DND-41 (cell line): Measurements from ENCODE around the gene SHANK1.

Experiments used
- ATAC-seq: fragments of 200-7000 bp; cut with Tn5 transposase; 3 replicates; pipeline ENCODE4 v1.9.1; 2021; ENCODE audit warnings: low read depth; ENCODE audit not compliant: insufficient read depth
- DNase-seq: peaks from one replicate; pipeline ENCODE4 v3.0.0-alpha.2; 2020
- H2AFZ ChIP-seq: 2 replicates; pipeline ENCODE4 v1.6.0; 2012; ENCODE audit warnings: low read depth, low read length
- H3K27ac ChIP-seq: 2 replicates; pipeline ENCODE4 v1.5.1; 2012; ENCODE audit warnings: low read length, inconsistent platforms
- H3K27me3 ChIP-seq: fragments of 200-600 bp; sonication (generic); 2 replicates; pipeline ENCODE4 v1.6.0; 2012; ENCODE audit warnings: low read length, mild to moderate bottlenecking, inconsistent platforms; ENCODE audit not compliant: insufficient read depth, poor library complexity
- H3K36me3 ChIP-seq: 2 replicates; pipeline ENCODE4 v1.5.1; 2012; ENCODE audit warnings: low read length, inconsistent platforms; ENCODE audit not compliant: insufficient read depth
- H3K4me1 ChIP-seq: 2 replicates; pipeline ENCODE4 v1.5.1; 2012; ENCODE audit warnings: mild to moderate bottlenecking, low read length; ENCODE audit not compliant: insufficient read depth
- H3K4me2 ChIP-seq: 2 replicates; pipeline ENCODE4 v1.6.0; 2012; ENCODE audit warnings: mild to moderate bottlenecking, moderate library complexity, low read length, inconsistent platforms; ENCODE audit not compliant: insufficient read depth
- H3K4me3 ChIP-seq, 2 experiments: fragments of 200-600 bp in 1 of 2; shearing (Covaris generic) in 1 of 2; 2 replicates each; pipeline ENCODE4 v1.5.1; 2012 to 2016; ENCODE audit warnings: inconsistent platforms in 2 of 2, low read length in 2 of 2, mild to moderate bottlenecking in 2 of 2, low read depth in 1 of 2, moderate library complexity in 1 of 2
- H3K79me2 ChIP-seq: 2 replicates; pipeline ENCODE4 v1.6.0; 2012; ENCODE audit warnings: low read length, inconsistent platforms; ENCODE audit not compliant: insufficient read depth
- H3K9ac ChIP-seq: 2 replicates; pipeline ENCODE4 v1.6.0; 2012; ENCODE audit warnings: low read depth, mild to moderate bottlenecking, inconsistent platforms, low read length, moderate library complexity
- H3K9me3 ChIP-seq: 2 replicates; pipeline ENCODE4 v1.5.1; 2012; ENCODE audit warnings: low read length, moderate library complexity, mild to moderate bottlenecking, inconsistent platforms; ENCODE audit not compliant: insufficient read depth, severe bottlenecking
- H4K20me1 ChIP-seq: 2 replicates; pipeline ENCODE4 v1.6.0; 2012; ENCODE audit warnings: low read length; ENCODE audit not compliant: insufficient read depth
- EZH2 ChIP-seq: IDR thresholded peaks from 3 replicates; pipeline ENCODE4 v1.6.1; 2012; ENCODE audit warnings: borderline replicate concordance, low read depth, mild to moderate bottlenecking, moderate library complexity, low read length, inconsistent platforms; ENCODE audit not compliant: severe bottlenecking
- TF ChIP-seq, protein P1 (sequence below): IDR thresholded peaks from 2 replicates; pipeline ENCODE4 v1.5.1; 2012; ENCODE audit warnings: borderline replicate concordance, low read length, moderate library complexity, mild to moderate bottlenecking; ENCODE audit not compliant: poor library complexity, severe bottlenecking; ENCODE audit errors: extremely low read depth

SHANK1 gene

GRCh38 chr19:50745221-50745620, 25.6 kb upstream of the SHANK1 start:
- no peak overlapping the region for H3K4me3 ChIP-seq
- no peaks in the 10 kb centered on the region for H3K9me3 ChIP-seq
- no peak overlapping the region for H2AFZ ChIP-seq
- no peak overlapping the region for H3K27ac ChIP-seq
- ATAC-seq (no peak), DNase-seq (no peak)
- no peaks in the 10 kb centered on the region for H3K36me3 ChIP-seq
- H3K79me2 ChIP-seq: no peaks in the 10 kb centered on the region
- H4K20me1 ChIP-seq: no peaks in the 10 kb centered on the region
- H3K4me1 ChIP-seq: no peaks in the 10 kb centered on the region
- peaks cover 9% of the 10 kb centered on the region for H3K27me3 ChIP-seq
- no peak for TF ChIP-seq EZH2
- TF ChIP-seq, protein P1, sequence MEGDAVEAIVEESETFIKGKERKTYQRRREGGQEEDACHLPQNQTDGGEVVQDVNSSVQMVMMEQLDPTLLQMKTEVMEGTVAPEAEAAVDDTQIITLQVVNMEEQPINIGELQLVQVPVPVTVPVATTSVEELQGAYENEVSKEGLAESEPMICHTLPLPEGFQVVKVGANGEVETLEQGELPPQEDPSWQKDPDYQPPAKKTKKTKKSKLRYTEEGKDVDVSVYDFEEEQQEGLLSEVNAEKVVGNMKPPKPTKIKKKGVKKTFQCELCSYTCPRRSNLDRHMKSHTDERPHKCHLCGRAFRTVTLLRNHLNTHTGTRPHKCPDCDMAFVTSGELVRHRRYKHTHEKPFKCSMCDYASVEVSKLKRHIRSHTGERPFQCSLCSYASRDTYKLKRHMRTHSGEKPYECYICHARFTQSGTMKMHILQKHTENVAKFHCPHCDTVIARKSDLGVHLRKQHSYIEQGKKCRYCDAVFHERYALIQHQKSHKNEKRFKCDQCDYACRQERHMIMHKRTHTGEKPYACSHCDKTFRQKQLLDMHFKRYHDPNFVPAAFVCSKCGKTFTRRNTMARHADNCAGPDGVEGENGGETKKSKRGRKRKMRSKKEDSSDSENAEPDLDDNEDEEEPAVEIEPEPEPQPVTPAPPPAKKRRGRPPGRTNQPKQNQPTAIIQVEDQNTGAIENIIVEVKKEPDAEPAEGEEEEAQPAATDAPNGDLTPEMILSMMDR: no peak
- no peak overlapping the region for H3K9ac ChIP-seq
- no peak overlapping the region for H3K4me2 ChIP-seq

DNA sequence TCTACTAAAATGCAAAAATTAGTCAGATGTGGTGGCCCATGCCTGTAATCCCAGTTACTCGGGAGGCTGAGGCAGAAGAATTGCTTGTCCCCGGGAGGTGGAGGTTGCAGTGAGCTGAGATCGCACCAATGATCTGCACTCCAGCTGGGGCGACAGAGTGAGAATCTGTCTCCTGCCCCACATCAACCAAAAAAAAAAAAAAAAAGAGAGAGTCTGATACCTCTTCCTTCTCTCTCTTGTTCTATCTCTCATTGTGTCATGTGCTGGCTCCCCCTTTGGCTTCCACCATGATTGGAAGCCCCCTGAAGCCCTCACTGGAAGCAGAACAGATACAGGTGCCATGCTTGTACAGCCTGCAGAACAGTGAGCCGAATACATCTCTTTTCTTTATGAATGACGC, 23.9 kb upstream of the SHANK1 start:
- Histone ChIP-seq H3K4me2 (no peak overlapping the region), H3K9me3 (no peaks in the 10 kb centered on the region), H3K27me3 (peaks cover 9% of the 10 kb centered on the region), H3K79me2 (no peaks in the 10 kb centered on the region), H3K4me3 (no peak overlapping the region), H3K4me1 (no peaks in the 10 kb centered on the region), H4K20me1 (no peaks in the 10 kb centered on the region), H3K9ac (no peak overlapping the region), H2AFZ (no peak overlapping the region), H3K36me3 (no peaks in the 10 kb centered on the region), H3K27ac (no peak overlapping the region)
- DNase-seq (no peak), ATAC-seq (no peak)
- TF ChIP-seq, protein P1: no peak
- no peak for TF ChIP-seq EZH2

DNA sequence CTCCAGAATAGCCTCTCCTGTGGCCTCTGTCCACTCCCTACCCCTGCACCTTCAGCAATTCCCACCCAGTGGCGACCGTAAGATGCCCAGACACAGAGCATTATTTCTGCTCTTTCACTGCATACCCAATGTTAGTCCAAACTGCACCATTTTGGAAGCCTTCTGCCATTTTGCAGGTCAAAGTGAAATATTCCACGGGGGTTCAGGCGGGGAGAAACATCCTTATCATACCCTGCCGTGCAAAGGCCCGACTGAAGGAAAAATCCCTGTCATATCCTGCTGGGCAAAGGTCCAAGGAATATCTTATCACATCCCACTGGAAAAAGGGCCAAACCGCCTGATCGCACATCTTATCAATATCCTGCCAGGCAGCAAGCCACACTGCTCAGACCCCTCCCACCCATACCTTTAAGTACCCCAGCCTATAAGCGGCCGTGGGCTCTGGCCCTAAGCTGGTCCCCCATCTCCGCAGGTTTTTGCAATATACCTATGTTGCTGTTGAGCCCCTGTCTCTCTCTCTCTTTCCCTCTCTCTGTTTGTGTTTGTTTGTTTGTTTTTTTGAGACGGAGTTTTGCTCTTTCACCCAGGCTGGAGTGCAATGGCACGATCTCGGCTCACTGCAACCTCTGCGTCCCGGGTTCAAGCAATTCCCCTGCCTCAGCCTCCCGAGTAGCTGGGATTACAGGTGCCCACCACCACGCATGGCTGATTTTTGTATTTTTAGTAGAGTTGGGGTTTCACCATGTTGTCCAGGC, 21.8 kb upstream of the SHANK1 start:
- DNase-seq (no peak), ATAC-seq (no peak)
- TF ChIP-seq, protein P1: no peak
- no peak for TF ChIP-seq EZH2
- no peaks in the 10 kb centered on the region for H3K9me3 ChIP-seq
- no peaks in the 10 kb centered on the region for H3K79me2 ChIP-seq
- H3K4me1 ChIP-seq: no peaks in the 10 kb centered on the region
- H2AFZ ChIP-seq: no peak overlapping the region
- no peaks in the 10 kb centered on the region for H4K20me1 ChIP-seq
- peaks cover 9% of the 10 kb centered on the region for H3K27me3 ChIP-seq
- H3K27ac ChIP-seq: no peak overlapping the region
- no peaks in the 10 kb centered on the region for H3K36me3 ChIP-seq
- no peak overlapping the region for H3K4me2 ChIP-seq
- H3K9ac ChIP-seq: no peak overlapping the region
- no peak overlapping the region for H3K4me3 ChIP-seq

DNA sequence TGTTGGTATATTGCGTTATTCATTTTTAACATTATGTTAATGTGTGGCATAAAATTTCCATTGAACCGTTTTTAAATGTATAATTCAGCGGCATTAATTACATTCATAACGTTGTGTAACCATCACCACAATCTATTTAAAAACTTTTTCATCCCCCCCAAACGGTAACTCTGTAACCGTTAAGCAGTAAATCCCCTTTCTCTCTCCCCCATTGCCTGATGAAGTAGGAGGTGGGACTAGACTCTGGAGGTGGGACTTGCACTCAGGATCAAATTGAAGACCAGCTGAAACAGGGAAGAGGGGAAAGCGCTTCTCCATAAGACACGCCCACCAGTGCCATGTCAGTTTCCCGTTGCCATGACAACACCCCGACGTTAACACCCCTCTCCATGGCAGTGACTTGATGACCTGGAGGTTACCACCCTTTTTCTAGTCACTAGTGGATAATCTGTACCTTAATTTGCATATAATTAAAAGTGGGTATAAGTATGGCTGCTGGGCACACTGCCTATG, 20.4 kb upstream of the SHANK1 start:
- DNase-seq: no peak
- Histone ChIP-seq H3K27me3 (peaks cover 2% of the 10 kb centered on the region), H3K9me3 (no peaks in the 10 kb centered on the region), H3K27ac (no peak overlapping the region), H3K36me3 (no peaks in the 10 kb centered on the region), H4K20me1 (no peaks in the 10 kb centered on the region), H3K4me3 (no peak overlapping the region), H2AFZ (no peak overlapping the region), H3K9ac (no peak overlapping the region), H3K79me2 (no peaks in the 10 kb centered on the region), H3K4me1 (no peaks in the 10 kb centered on the region), H3K4me2 (no peak overlapping the region)
- TF ChIP-seq, protein P1: no peak
- no peak for TF ChIP-seq EZH2
- ATAC-seq: no peak
